ENCODE results near the gene HSPA4. TPM values are rescaled to one million over a fixed set of nuclear protein-coding genes. Genes with fewer than 3 reads are reported as not detected.

The HSPA4 gene
- total RNA-seq, 1 experiment from 2014 or later: 337 TPM

DNA sequence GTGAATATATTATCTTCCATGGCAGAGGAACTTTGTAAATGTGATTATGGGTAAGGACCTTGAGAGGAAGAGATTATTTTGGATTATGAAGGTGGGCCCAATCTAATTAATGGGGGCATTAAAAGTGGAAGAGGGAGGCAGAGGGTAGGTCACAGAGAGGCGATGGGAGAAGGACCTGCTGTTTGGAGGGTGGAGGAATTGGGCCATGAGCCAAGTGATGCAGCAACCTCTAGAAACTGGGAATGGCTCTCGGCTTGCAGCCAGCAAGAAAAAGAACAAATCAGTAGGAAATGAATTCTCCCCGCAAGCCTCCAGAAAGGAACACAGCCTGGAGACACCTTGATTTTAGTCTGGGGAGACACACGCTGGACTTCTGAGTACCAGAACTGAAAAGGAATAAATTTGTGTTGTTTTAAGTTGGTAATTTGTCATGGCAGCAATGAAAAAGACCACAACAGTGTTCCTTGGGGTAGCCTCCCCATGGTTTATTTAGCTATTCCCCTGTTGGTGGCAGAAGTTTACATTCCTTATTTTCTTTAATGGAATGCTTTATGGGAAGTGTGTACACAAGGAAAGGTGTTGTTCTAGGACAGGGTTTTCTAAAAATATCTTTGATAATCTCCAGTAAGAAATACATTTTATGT, 103.6 kb downstream of the HSPA4 start:
- DNase-seq (ENCODE audit: low spot score): no peak
- ChIA-PET CTCF (no interaction called here), POLR2A (ENCODE audit: low non-redundant PET) (no interaction called here)
- no peaks in the 10 kb centered on the region for H3K9me3 ChIP-seq (ENCODE audit: low read depth, low read length, poor library complexity, severe bottlenecking)
- H3K36me3 ChIP-seq (ENCODE audit: insufficient read depth, low read length, poor library complexity, severe bottlenecking): no peaks in the 10 kb centered on the region
- TF ChIP-seq, protein P1, sequence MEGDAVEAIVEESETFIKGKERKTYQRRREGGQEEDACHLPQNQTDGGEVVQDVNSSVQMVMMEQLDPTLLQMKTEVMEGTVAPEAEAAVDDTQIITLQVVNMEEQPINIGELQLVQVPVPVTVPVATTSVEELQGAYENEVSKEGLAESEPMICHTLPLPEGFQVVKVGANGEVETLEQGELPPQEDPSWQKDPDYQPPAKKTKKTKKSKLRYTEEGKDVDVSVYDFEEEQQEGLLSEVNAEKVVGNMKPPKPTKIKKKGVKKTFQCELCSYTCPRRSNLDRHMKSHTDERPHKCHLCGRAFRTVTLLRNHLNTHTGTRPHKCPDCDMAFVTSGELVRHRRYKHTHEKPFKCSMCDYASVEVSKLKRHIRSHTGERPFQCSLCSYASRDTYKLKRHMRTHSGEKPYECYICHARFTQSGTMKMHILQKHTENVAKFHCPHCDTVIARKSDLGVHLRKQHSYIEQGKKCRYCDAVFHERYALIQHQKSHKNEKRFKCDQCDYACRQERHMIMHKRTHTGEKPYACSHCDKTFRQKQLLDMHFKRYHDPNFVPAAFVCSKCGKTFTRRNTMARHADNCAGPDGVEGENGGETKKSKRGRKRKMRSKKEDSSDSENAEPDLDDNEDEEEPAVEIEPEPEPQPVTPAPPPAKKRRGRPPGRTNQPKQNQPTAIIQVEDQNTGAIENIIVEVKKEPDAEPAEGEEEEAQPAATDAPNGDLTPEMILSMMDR (conservative IDR thresholded peaks at IDR 0.05; ENCODE audit: low read depth, low read length): no peak
- no peak for TF ChIP-seq EZH2 (IDR thresholded peaks at IDR 0.05; ENCODE audit: borderline replicate concordance, low read depth, low read length, poor library complexity, severe bottlenecking)
- H3K4me3 ChIP-seq (ENCODE audit: low read depth, low read length, poor library complexity, severe bottlenecking): no peak overlapping the region
- H3K27me3 ChIP-seq (replicated peaks; ENCODE audit: insufficient read depth, low read depth, low read length, poor library complexity): peaks cover 2% of the 10 kb centered on the region
- intact Hi-C loops (cut with micrococcal nuclease; ENCODE audit: unreplicated experiment): no loop called here
- H3K27ac ChIP-seq (ENCODE audit: low read depth, low read length, poor library complexity, severe bottlenecking): no peak overlapping the region
- BruUV-seq (replicated peaks): no TSS peak
- no peaks in the 10 kb centered on the region for H3K4me1 ChIP-seq (ENCODE audit: insufficient read depth, low read length, poor library complexity, severe bottlenecking)

Other genes starting within 250 kb of the HSPA4 start
- not detected in 2 replicates for gene SOWAHA, start 238.7 kb upstream of the HSPA4 start, total RNA-seq (2021)
- 0.28 and 0.54 TPM in 2 replicates for gene SHROOM1, start 221.4 kb upstream of the HSPA4 start, total RNA-seq (2021)
- 0.32 and 1.1 TPM in 2 replicates for gene GDF9, start 185.5 kb upstream of the HSPA4 start, total RNA-seq (2021)
- 542 and 564 TPM in 2 replicates for gene UQCRQ, start 185.4 kb upstream of the HSPA4 start, total RNA-seq (2021)
- gene LEAP2, start 178.3 kb upstream of the HSPA4 start, total RNA-seq (2021): 2.9 and 4.0 TPM in 2 replicates
- 81.0 and 85.3 TPM in 2 replicates for gene AFF4, start 88.4 kb upstream of the HSPA4 start, total RNA-seq (2021)
- 31.2 and 33.4 TPM in 2 replicates for gene ZCCHC10, start 25.5 kb upstream of the HSPA4 start, total RNA-seq (2021)

Measured in A673 (cell line).